B cell (primary cell): ENCODE data around the gene ALDH1L2. TPM values are rescaled to one million over a fixed set of nuclear protein-coding genes. Genes with fewer than 3 reads are reported as not detected.
"Not testable (repeated sequence)": the region's sequence is repeated elsewhere in the genome, so short reads cannot be mapped to it uniquely, and the experiment has no call there.

Experiments
- ATAC-seq: fragments of 200-7000 bp; cut with Tn5 transposase; one replicate; pipeline ENCODE4 v1.10.0; 2021; ENCODE audit warnings: low read depth, mild to moderate bottlenecking, moderate number of reproducible peaks, moderate library complexity
- CTCF ChIA-PET: fragments of 350-600 bp; sonication (Branson Sonifier 250); formaldehyde crosslinking; loops from one replicate; lab custom pipeline; 2021; ENCODE audit warnings: antibody characterized with exemption, inconsistent platforms; lab: Charles Lee
- POLR2A ChIA-PET: fragments of 350-600 bp; sonication (Branson Sonifier 250); formaldehyde crosslinking; loops from one replicate; lab custom pipeline; 2021; ENCODE audit warnings: antibody characterized with exemption; lab: Charles Lee
- DNase-seq: peaks from one replicate; pipeline ENCODE4 v3.0.0; 2013
- H2AFZ ChIP-seq: 2 replicates; pipeline ENCODE4 v1.6.1; 2012; ENCODE audit warnings: mild to moderate bottlenecking, low read depth, low read length; ENCODE audit not compliant: insufficient read depth, poor library complexity, severe bottlenecking
- H3K27ac ChIP-seq, 2 donors: 1 replicate in 1 of 2; 2 replicates in 1 of 2; pipeline ENCODE4 v1.5.1; 2012 to 2013; ENCODE audit warnings: low read length in 2 of 2, mild to moderate bottlenecking in 2 of 2, moderate library complexity in 1 of 2
- H3K27me3 ChIP-seq, 4 experiments: fragments of 200-600 bp in 1 of 4; sonication (generic) in 1 of 4; replicated peaks in 1 of 4; 1 replicate in 2 of 4; 2 replicates in 2 of 4; pipeline versions ENCODE4 v1.6.1 to v1.7.0; 2013 to 2016; ENCODE audit warnings: low read length in 3 of 4, mild to moderate bottlenecking in 2 of 4, mixed read lengths in 1 of 4, moderate library complexity in 1 of 4; ENCODE audit not compliant: insufficient read depth in 4 of 4, control insufficient read depth in 3 of 4; ENCODE audit errors: control extremely low read depth in 1 of 4
- H3K36me3 ChIP-seq, 2 experiments: replicated peaks in 1 of 2; 1 replicate in 1 of 2; 2 replicates in 1 of 2; pipeline versions ENCODE4 v1.6.1 to v1.7.1; 2013; ENCODE audit warnings: low read length in 1 of 2; ENCODE audit not compliant: insufficient read depth in 2 of 2, control insufficient read depth in 1 of 2; ENCODE audit errors: control extremely low read depth in 1 of 2, extremely low read depth in 1 of 2
- H3K4me1 ChIP-seq, 2 donors: fragments of 200-600 bp in 1 of 2; sonication (generic) in 1 of 2; 1 replicate in 1 of 2; 2 replicates in 1 of 2; pipeline versions ENCODE4 v1.5.1 to v1.6.1; 2013 to 2017; ENCODE audit warnings: low read length in 2 of 2; ENCODE audit not compliant: control insufficient read depth in 2 of 2, insufficient read depth in 2 of 2
- H3K4me2 ChIP-seq: replicated peaks from 2 replicates; pipeline ENCODE3; 2012; ENCODE audit warnings: mild to moderate bottlenecking, low read depth, low read length; ENCODE audit not compliant: poor library complexity, severe bottlenecking
- H3K4me3 ChIP-seq, 5 experiments: fragments of 200-600 bp in 1 of 5; sonication (generic) in 1 of 5; 1 replicate in 3 of 5; 2 replicates in 2 of 5; pipeline versions ENCODE4 v1.5.1 to v1.7.0; 2011 to 2016; ENCODE audit warnings: low read length in 4 of 5, mild to moderate bottlenecking in 4 of 5, low read depth in 2 of 5, control low read depth in 1 of 5, moderate library complexity in 1 of 5; ENCODE audit not compliant: insufficient read depth in 1 of 5; ENCODE audit errors: control extremely low read depth in 1 of 5, extremely low read depth in 1 of 5
- H3K79me2 ChIP-seq: fragments of 200-600 bp; sonication (generic); one replicate; pipeline ENCODE4 v1.6.0; 2016; ENCODE audit warnings: low read length; ENCODE audit not compliant: control insufficient read depth, insufficient read depth
- H3K9ac ChIP-seq: fragments of 200-600 bp; sonication (generic); 2 replicates; pipeline ENCODE4 v1.6.1; 2017; ENCODE audit warnings: mild to moderate bottlenecking, low read length, moderate library complexity
- H3K9me3 ChIP-seq, 3 donors: one replicate each; pipeline versions ENCODE4 v1.6.1 to v1.7.1; 2013; ENCODE audit warnings: low read length in 2 of 3; ENCODE audit not compliant: control insufficient read depth in 2 of 3, insufficient read depth in 1 of 3; ENCODE audit errors: control extremely low read depth in 1 of 3
- H4K20me1 ChIP-seq: 2 replicates; pipeline ENCODE4 v1.6.0; 2012; ENCODE audit warnings: mild to moderate bottlenecking, low read length; ENCODE audit not compliant: insufficient read depth, control insufficient read depth, poor library complexity, severe bottlenecking
- H3K27ac Mint-ChIP-seq: one replicate; pipeline ENCODE4 v1.8.0; 2021; ENCODE audit warnings: mixed read lengths
- H3K27me3 Mint-ChIP-seq: one replicate; pipeline ENCODE4 v1.8.0; 2021; ENCODE audit warnings: mixed read lengths
- H3K4me1 Mint-ChIP-seq: one replicate; pipeline ENCODE4 v1.8.0; 2021; ENCODE audit warnings: mixed read lengths
- H3K4me3 Mint-ChIP-seq: one replicate; pipeline ENCODE4 v1.8.0; 2021; ENCODE audit warnings: mixed read lengths
- H3K9me3 Mint-ChIP-seq: one replicate; pipeline ENCODE4 v1.8.0; 2022; ENCODE audit warnings: mixed read lengths; ENCODE audit not compliant: insufficient read depth
- EZH2 ChIP-seq: IDR thresholded peaks from 2 replicates; pipeline ENCODE4 v1.6.1; 2012; ENCODE audit warnings: borderline replicate concordance, low read depth, mild to moderate bottlenecking, moderate library complexity, low read length; ENCODE audit not compliant: insufficient read depth, poor library complexity, severe bottlenecking
- WGBS: methylation state at CpG from one replicate; pipeline ENCODE4 v1.1.5; 2013; ENCODE audit warnings: missing lambda C conversion rate; ENCODE audit not compliant: insufficient coverage; 5-methylcytosine and 5-hydroxymethylcytosine counted together
- intact Hi-C: fragments of 100-400 bp; cut with micrococcal nuclease; formaldehyde crosslinking; loops from one replicate; pipeline ENCODE4 v1.10.0; 2022
- polyA plus RNA-seq: library from polyadenylated mRNA; depleted of rRNA; stranded (reverse); fragments of >200 nt; gene quantifications from 2 replicates; pipeline ENCODE4 v1.2.3, GENCODE V29; 2012
- total RNA-seq, 2 donors: library from RNA; stranded (reverse); fragments of 120-200 nt in 1 of 2; gene quantifications; 1 replicate in 1 of 2; 2 replicates in 1 of 2; pipeline versions ENCODE4 v1.2.3 to v1.2.4, GENCODE V29; 2013 to 2022
- TF ChIP-seq, protein P1 (sequence below): fragments of 200-600 bp; IDR thresholded peaks from one replicate; pipeline ENCODE4 v1.8.0; 2022; ENCODE audit warnings: antibody characterized with exemption, mild to moderate bottlenecking

The ALDH1L2 gene
- total and polyA plus RNA-seq, 2 donors (not counting 1 experiment from before 2014, with no cell fraction given), result 0.04 to 0.32 TPM

DNA sequence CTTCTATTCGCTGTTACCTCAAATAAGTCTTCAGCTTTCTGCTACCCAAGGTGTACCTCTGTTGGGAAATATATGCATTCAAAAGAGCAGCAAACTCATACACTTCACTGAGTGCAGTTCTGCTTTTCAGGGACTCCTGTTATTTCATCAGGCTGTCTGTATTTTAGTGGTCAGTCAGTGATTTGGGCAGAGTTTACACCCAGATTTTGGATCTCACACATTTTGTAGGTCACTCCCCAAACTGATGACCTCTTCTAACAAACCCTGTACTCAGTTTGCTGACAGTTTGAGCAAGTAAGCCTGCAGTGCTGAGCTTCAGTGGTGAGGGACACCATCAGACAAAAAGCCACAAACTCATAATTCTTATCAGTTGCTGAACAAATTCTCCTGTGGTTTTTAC lies 15.1 kb upstream of the ALDH1L2 start:
- WGBS, result no CpG with 5 or more reads among the region's 1 CpG
- H3K4me3 ChIP-seq, result no peak overlapping the region
- peaks cover 6% of the 10 kb centered on the region for H3K9me3 Mint-ChIP-seq
- no peaks in the 10 kb centered on the region for H3K36me3 ChIP-seq
- no peak overlapping the region for H3K9ac ChIP-seq
- intact Hi-C loops, result no loop called here
- H3K27ac ChIP-seq, result no peak overlapping the region
- no peak overlapping the region for H3K4me2 ChIP-seq
- peak overlapping the region; percentile 21 for H2AFZ ChIP-seq
- DNase-seq, result no peak
- no peak for ATAC-seq
- CTCF ChIA-PET, result no interaction called here
- POLR2A ChIA-PET, result no interaction called here
- peaks cover 16% of the 10 kb centered on the region for H3K27me3 Mint-ChIP-seq
- peaks cover 1% of the 10 kb centered on the region for H3K4me1 Mint-ChIP-seq
- TF ChIP-seq EZH2, result no peak
- TF ChIP-seq, protein P1, sequence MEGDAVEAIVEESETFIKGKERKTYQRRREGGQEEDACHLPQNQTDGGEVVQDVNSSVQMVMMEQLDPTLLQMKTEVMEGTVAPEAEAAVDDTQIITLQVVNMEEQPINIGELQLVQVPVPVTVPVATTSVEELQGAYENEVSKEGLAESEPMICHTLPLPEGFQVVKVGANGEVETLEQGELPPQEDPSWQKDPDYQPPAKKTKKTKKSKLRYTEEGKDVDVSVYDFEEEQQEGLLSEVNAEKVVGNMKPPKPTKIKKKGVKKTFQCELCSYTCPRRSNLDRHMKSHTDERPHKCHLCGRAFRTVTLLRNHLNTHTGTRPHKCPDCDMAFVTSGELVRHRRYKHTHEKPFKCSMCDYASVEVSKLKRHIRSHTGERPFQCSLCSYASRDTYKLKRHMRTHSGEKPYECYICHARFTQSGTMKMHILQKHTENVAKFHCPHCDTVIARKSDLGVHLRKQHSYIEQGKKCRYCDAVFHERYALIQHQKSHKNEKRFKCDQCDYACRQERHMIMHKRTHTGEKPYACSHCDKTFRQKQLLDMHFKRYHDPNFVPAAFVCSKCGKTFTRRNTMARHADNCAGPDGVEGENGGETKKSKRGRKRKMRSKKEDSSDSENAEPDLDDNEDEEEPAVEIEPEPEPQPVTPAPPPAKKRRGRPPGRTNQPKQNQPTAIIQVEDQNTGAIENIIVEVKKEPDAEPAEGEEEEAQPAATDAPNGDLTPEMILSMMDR, result no peak
- H3K27ac Mint-ChIP-seq, result no peak overlapping the region
- H3K4me1 ChIP-seq, result peaks cover 0 to 3% of the 10 kb centered on the region in 2 donors
- H4K20me1 ChIP-seq, result no peaks in the 10 kb centered on the region
- no peak overlapping the region for H3K4me3 Mint-ChIP-seq
- no peaks in the 10 kb centered on the region for H3K79me2 ChIP-seq
- H3K27me3 ChIP-seq, result no peaks in the 10 kb centered on the region
- peaks cover 4 to 14% (median 13%) of the 10 kb centered on the region in 3 donors for H3K9me3 ChIP-seq

- H3K4me1 ChIP-seq, POLR2A ChIA-PET, H3K27ac ChIP-seq, H3K4me3 Mint-ChIP-seq, H4K20me1 ChIP-seq, H3K27me3 ChIP-seq, H3K4me1 Mint-ChIP-seq, H3K4me2 ChIP-seq, H2AFZ ChIP-seq, H3K79me2 ChIP-seq, H3K9ac ChIP-seq, ATAC-seq, H3K36me3 ChIP-seq, DNase-seq, H3K4me3 ChIP-seq, H3K27ac Mint-ChIP-seq, CTCF ChIA-PET, intact Hi-C loops: not testable (repeated sequence)
- Mint-ChIP-seq H3K9me3 (peaks cover 14% of the 10 kb centered on the region), H3K27me3 (peaks cover 17% of the 10 kb centered on the region)
- H3K9me3 ChIP-seq, result peaks cover 4 to 15% (median 13%) of the 10 kb centered on the region in 3 donors
- WGBS, result 92% methylated on average over 2 of the region's 5 CpGs
Measured at GRCh38 chr12:105095338-105095737, 11.1 kb upstream of the ALDH1L2 start.
